Measurements from ENCODE around the gene CKM. TPM values are rescaled to one million over a fixed set of nuclear protein-coding genes. Genes with fewer than 3 reads are reported as not detected.

CKM gene
- total RNA-seq, 3 donors from 2014 or later, result 1.1 to 2.0 (median 1.6) TPM

- ATAC-seq (no peak), DNase-seq (no peak)
- intact Hi-C loops (cut with DNase I, micrococcal nuclease), result no loop called here
- no peak for TF ChIP-seq CTCF (IDR thresholded peaks at IDR 0.05)
- Histone ChIP-seq H3K9me3 (no peaks in the 10 kb centered on the region), H3K4me3 (no peak overlapping the region), H3K36me3 (ENCODE audit: low read depth) (no peaks in the 10 kb centered on the region), H3K4me1 (ENCODE audit: low read depth) (no peaks in the 10 kb centered on the region)
These were observed 30.8 kb downstream of the CKM start for GRCh38 chr19:45291834-45292233.

- intact Hi-C loops (cut with DNase I, micrococcal nuclease), result no loop called here
- no peaks in the 10 kb centered on the region for H3K36me3 ChIP-seq (ENCODE audit: low read depth)
- TF ChIP-seq CTCF (IDR thresholded peaks at IDR 0.05), result no peak
- no peaks in the 10 kb centered on the region for H3K4me1 ChIP-seq (ENCODE audit: low read depth)
- no peak overlapping the region for H3K4me3 ChIP-seq
- no peaks in the 10 kb centered on the region for H3K9me3 ChIP-seq
- DNase-seq (no peak), ATAC-seq (no peak)
These were observed 32.2 kb downstream of the CKM start for GRCh38 chr19:45290381-45290931.

GRCh38 chr19:45283443-45284033, 39.1 kb downstream of the CKM start:
- TF ChIP-seq CTCF (IDR thresholded peaks at IDR 0.05), result no peak
- intact Hi-C loops (cut with DNase I, micrococcal nuclease), result no loop called here
- Histone ChIP-seq H3K4me1 (ENCODE audit: low read depth) (no peaks in the 10 kb centered on the region), H3K9me3 (no peaks in the 10 kb centered on the region), H3K36me3 (ENCODE audit: low read depth) (no peaks in the 10 kb centered on the region), H3K4me3 (no peak overlapping the region)
- no peak for DNase-seq
- ATAC-seq, result no peak

- Histone ChIP-seq H3K4me1 (ENCODE audit: low read depth) (no peaks in the 10 kb centered on the region), H3K9me3 (no peaks in the 10 kb centered on the region), H3K4me3 (no peak overlapping the region), H3K36me3 (ENCODE audit: low read depth) (no peaks in the 10 kb centered on the region)
- TF ChIP-seq CTCF (IDR thresholded peaks at IDR 0.05), result no peak
- DNase-seq, result no peak
- ATAC-seq, result no peak
- intact Hi-C loops (cut with DNase I, micrococcal nuclease), result no loop called here
These were observed 42.2 kb downstream of the CKM start for GRCh38 chr19:45280471-45280961.

- H3K9me3 ChIP-seq, result no peaks in the 10 kb centered on the region
- intact Hi-C loops (cut with DNase I, micrococcal nuclease), result no loop called here
- no peaks in the 10 kb centered on the region for H3K4me1 ChIP-seq (ENCODE audit: low read depth)
- ATAC-seq (no peak), DNase-seq (no peak)
- H3K4me3 ChIP-seq, result no peak overlapping the region
- no peaks in the 10 kb centered on the region for H3K36me3 ChIP-seq (ENCODE audit: low read depth)
- no peak for TF ChIP-seq CTCF (IDR thresholded peaks at IDR 0.05)
These were observed 43.0 kb downstream of the CKM start for GRCh38 chr19:45279587-45280192.
